ENCODE measurements around the gene OPA3. TPM values are rescaled to one million over a fixed set of nuclear protein-coding genes. Genes with fewer than 3 reads are reported as not detected.
"Not testable (repeated sequence)": the region's sequence is repeated elsewhere in the genome, so short reads cannot be mapped to it uniquely, and the experiment has no call there.

OPA3 gene
- total RNA-seq, 2 experiments from 2014 or later, result 10.8 to 11.0 TPM

DNA sequence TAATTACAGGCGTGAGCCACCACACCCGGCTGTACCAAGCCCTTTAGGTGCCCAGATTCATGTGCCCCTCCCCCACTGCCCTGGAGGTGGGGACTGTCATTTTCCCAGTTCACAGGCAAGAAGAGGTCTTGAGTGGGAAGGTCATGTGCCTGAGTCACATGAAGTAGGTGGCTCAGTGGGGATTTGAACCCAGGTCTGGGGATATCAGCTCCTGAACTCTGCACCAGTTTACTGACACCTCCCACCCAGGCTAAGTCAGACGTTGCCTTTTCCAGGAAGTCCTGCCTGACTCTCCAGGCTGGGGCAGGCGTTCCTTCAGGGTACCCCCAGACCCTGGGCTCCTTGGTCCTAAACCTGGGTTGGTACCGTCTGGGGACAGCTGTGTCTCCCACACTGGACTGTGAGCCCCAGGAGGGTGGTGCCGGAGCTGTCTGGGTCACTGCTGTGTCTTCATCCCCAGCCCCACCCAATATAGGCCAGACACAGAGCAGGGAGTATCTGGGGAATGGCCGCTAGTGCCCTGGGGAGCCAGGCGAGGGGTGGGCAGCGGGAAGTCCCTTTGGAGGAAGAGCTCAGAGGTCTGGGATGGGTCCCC is 68.7 kb downstream of the OPA3 start:
- Mint-ChIP-seq H3K4me1 (ENCODE audit: low read depth) (peaks cover 52% of the 10 kb centered on the region), H3K9me3 (no peaks in the 10 kb centered on the region), H3K27me3 (no peaks in the 10 kb centered on the region), H3K27ac (peak overlapping the region; percentile 87), H3K36me3 (peaks cover 19% of the 10 kb centered on the region), H3K4me3 (peak overlapping the region; percentile 23)
- DNase-seq, result peak; percentile 37
- intact Hi-C loops (cut with micrococcal nuclease), result no loop called here
- CTCF ChIA-PET, result interaction anchor here (0.7 to 1.9 kb wide), 7 partner anchors 30 to 201 kb away, joined by 3 to 8 read pairs (median 4); partner anchors contain the start of genes FOSB, QPCTL and SNRPD2
- POLR2A ChIA-PET, result interaction anchor here (0.6 kb wide), 1 partner anchor 144 kb away, joined by 3 read pairs; no protein-coding TSS in a partner anchor

GRCh38 chr19:45515081-45515624 is 69.4 kb downstream of the OPA3 start:
- no peaks in the 10 kb centered on the region for H3K27me3 Mint-ChIP-seq
- peak overlapping the region; percentile 87 for H3K27ac Mint-ChIP-seq
- DNase-seq, result peak; percentile 54
- intact Hi-C loops (cut with micrococcal nuclease), result no loop called here
- H3K36me3 Mint-ChIP-seq, result peaks cover 17% of the 10 kb centered on the region
- POLR2A ChIA-PET, result interaction anchor here (0.6 to 0.8 kb wide), 2 partner anchors 127 to 145 kb away, joined by 3 read pairs; no protein-coding TSS in a partner anchor
- peaks cover 59% of the 10 kb centered on the region for H3K4me1 Mint-ChIP-seq (ENCODE audit: low read depth)
- CTCF ChIA-PET, result interaction anchor here (0.7 to 1.9 kb wide), 8 partner anchors 18 to 202 kb away, joined by 3 to 8 read pairs (median 4); partner anchors contain the start of genes FOSB, QPCTL, RTN2 and SNRPD2
- peak overlapping the region; percentile 1 for H3K4me3 Mint-ChIP-seq
- no peaks in the 10 kb centered on the region for H3K9me3 Mint-ChIP-seq

- peak overlapping the region; percentile 2 for H3K4me3 Mint-ChIP-seq
- CTCF ChIA-PET, result interaction anchor here (1.0 to 1.9 kb wide), 7 partner anchors 17 to 202 kb away, joined by 3 to 8 read pairs (median 4); partner anchors contain the start of genes QPCTL, RTN2 and SNRPD2
Measured at GRCh38 chr19:45514376-45515051, 70.1 kb downstream of the OPA3 start.

GRCh38 chr19:45512881-45513483 is 71.6 kb downstream of the OPA3 start:
- Mint-ChIP-seq H3K27me3 (no peaks in the 10 kb centered on the region), H3K36me3 (peaks cover 11% of the 10 kb centered on the region), H3K4me3 (no peak overlapping the region), H3K9me3 (no peaks in the 10 kb centered on the region), H3K27ac (peak overlapping the region; percentile 87), H3K4me1 (ENCODE audit: low read depth) (peaks cover 68% of the 10 kb centered on the region)
- POLR2A ChIA-PET, result no interaction called here
- intact Hi-C loops (cut with micrococcal nuclease), result no loop called here
- DNase-seq, result no peak
- CTCF ChIA-PET, result interaction anchor here (1.2 kb wide), 1 partner anchor 34 kb away, joined by 3 read pairs; no protein-coding TSS in a partner anchor

More at GRCh38 chr19:45514376-45515051, 70.1 kb downstream of the OPA3 start:
- intact Hi-C loops (cut with micrococcal nuclease), result no loop called here
- DNase-seq, result peak; percentile 35
- Mint-ChIP-seq H3K4me1 (ENCODE audit: low read depth) (peaks cover 65% of the 10 kb centered on the region), H3K9me3 (no peaks in the 10 kb centered on the region), H3K36me3 (peaks cover 13% of the 10 kb centered on the region), H3K27me3 (no peaks in the 10 kb centered on the region), H3K27ac (peak overlapping the region; percentile 87)
- POLR2A ChIA-PET, result interaction anchor here (0.8 kb wide), 1 partner anchor 128 kb away, joined by 3 read pairs; no protein-coding TSS in a partner anchor

DNA sequence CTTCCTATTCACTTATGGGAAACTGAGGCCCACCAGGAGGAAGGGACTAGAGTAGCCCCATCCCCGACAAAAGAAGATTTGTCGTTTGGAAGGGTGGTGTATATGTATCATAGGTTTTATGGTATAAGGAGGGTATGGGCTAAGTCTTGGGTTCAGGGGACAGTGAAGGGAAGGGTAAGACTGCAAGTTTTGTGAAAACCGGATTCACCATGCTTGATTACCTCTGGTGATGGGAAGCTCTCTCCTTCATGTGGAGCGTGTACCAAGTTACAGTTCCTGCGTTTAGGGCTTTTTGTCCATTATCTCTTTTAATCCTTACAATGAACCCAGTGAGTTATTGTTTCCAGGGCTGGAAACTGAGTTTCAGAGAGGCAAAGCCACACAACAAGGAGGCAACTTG is 73.5 kb downstream of the OPA3 start:
- H3K4me1 Mint-ChIP-seq (ENCODE audit: low read depth), result peaks cover 65% of the 10 kb centered on the region
- no peaks in the 10 kb centered on the region for H3K27me3 Mint-ChIP-seq
- POLR2A ChIA-PET, result interaction anchor here (0.8 kb wide), 1 partner anchor 9 kb away, joined by 5 read pairs; no protein-coding TSS in a partner anchor
- H3K36me3 Mint-ChIP-seq, result peaks cover 4% of the 10 kb centered on the region
- H3K27ac Mint-ChIP-seq, result peak overlapping the region; percentile 60
- no peaks in the 10 kb centered on the region for H3K9me3 Mint-ChIP-seq
- intact Hi-C loops (cut with micrococcal nuclease), result no loop called here
- H3K4me3 Mint-ChIP-seq, result peak overlapping the region; percentile 23
- no peak for DNase-seq
- CTCF ChIA-PET, result interaction anchor here (1.2 kb wide), 1 partner anchor 47 kb away, joined by 4 read pairs; no protein-coding TSS in a partner anchor

DNA sequence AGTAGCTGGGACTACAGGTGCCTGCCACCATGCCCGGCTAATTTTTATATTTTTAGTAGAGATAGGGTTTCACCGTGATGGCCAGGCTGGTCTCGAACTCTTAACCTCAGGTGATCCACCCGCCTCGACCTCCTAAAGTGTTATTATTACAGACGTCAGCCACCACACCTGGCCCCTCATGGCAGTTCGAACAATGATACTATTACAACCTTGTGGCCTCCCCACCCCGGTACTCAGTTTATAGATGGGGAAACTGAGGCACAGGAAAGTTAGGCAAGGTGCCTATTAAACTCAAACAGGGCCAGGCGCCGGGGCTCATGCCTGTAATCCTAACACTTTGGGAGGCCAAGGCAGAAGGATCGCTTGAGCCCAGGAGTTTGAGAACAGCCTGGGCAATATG is 74.2 kb downstream of the OPA3 start:
- H3K27me3 Mint-ChIP-seq; DNase-seq; POLR2A ChIA-PET; H3K36me3 Mint-ChIP-seq; intact Hi-C loops (cut with micrococcal nuclease); H3K9me3 Mint-ChIP-seq: not testable (repeated sequence)
- CTCF ChIA-PET, result interaction anchor here (1.2 to 3.2 kb wide), 2 partner anchors 48 to 131 kb away, joined by 4 to 13 read pairs; no protein-coding TSS in a partner anchor
- Mint-ChIP-seq H3K4me1 (ENCODE audit: low read depth) (peaks cover 65% of the 10 kb centered on the region), H3K4me3 (peak overlapping the region; percentile 85), H3K27ac (peak overlapping the region; percentile 93)

- peak overlapping the region; percentile 85 for H3K4me3 Mint-ChIP-seq
- no peak for DNase-seq
- H3K4me1 Mint-ChIP-seq (ENCODE audit: low read depth), result peaks cover 62% of the 10 kb centered on the region
- POLR2A ChIA-PET, result no interaction called here
- H3K27me3 Mint-ChIP-seq, result no peaks in the 10 kb centered on the region
- intact Hi-C loops (cut with micrococcal nuclease), result loop anchor here (5.0 kb wide), 1 partner anchor 183 kb away; the partner anchor contains the start of genes QPCTL and SNRPD2
- H3K9me3 Mint-ChIP-seq, result no peaks in the 10 kb centered on the region
- CTCF ChIA-PET, result interaction anchor here (3.2 kb wide), 1 partner anchor 132 kb away, joined by 13 read pairs; no protein-coding TSS in a partner anchor
- peaks cover 4% of the 10 kb centered on the region for H3K36me3 Mint-ChIP-seq
- H3K27ac Mint-ChIP-seq, result peak overlapping the region; percentile 93
Measured at GRCh38 chr19:45509692-45510015, 74.9 kb downstream of the OPA3 start.

DNA sequence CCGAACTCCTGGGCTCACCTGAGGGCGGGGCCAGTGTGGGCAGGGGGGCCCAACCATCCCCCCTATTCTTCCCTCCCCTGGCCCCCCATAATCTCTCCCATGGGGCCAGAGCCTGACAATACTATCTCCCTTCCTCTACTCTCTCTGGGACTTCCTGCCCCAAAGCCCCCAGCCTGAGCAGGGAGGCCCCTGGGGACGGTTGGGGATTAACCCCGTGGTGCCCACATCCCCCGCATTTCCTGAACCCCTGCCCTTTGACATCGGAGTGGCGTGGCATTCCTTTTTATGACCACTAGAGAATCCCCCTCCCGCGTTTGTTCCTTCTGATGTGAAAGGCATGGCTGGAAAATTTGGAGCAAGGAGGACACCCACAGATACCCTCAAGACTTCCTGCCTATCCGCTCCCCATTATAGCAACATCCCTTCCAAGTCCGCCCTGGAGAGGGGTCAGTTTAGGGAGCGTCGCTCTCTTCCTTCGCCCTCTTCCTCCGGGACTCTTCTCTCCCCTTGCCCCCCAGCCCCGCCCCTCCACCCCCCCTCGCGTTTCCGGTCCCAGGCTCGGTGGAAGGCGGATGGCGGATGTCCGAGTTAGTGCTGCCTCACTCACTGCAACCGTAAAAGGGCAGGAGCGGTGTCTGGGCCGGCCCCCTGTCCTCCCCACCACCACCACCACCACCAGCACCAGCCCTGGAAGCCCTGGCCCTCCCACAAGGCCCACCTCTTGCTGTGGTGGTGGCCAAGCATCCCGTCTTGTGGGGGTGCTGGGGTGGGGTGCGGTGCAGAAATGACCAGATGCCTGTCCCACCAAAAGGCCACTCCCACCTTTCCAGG is 75.5 kb downstream of the OPA3 start:
- intact Hi-C loops (cut with micrococcal nuclease), result loop anchor here (5.0 kb wide), 1 partner anchor 183 kb away; the partner anchor contains the start of genes QPCTL and SNRPD2
- Mint-ChIP-seq H3K9me3 (no peaks in the 10 kb centered on the region), H3K27ac (peak overlapping the region; percentile 93), H3K36me3 (peaks cover 4% of the 10 kb centered on the region), H3K4me1 (ENCODE audit: low read depth) (peaks cover 56% of the 10 kb centered on the region), H3K27me3 (no peaks in the 10 kb centered on the region), H3K4me3 (peak overlapping the region; percentile 85)
- peak; percentile 73 for DNase-seq
- CTCF ChIA-PET, result interaction anchor here (1.2 to 3.2 kb wide), 3 partner anchors 24 to 133 kb away, joined by 3 to 13 read pairs (median 4); no protein-coding TSS in a partner anchor
- POLR2A ChIA-PET, result interaction anchor here (1.7 kb wide), 1 partner anchor 133 kb away, joined by 7 read pairs; no protein-coding TSS in a partner anchor

- Mint-ChIP-seq H3K27me3 (no peaks in the 10 kb centered on the region), H3K9me3 (no peaks in the 10 kb centered on the region), H3K27ac (peak overlapping the region; percentile 93), H3K4me1 (ENCODE audit: low read depth) (peaks cover 52% of the 10 kb centered on the region), H3K4me3 (peak overlapping the region; percentile 85), H3K36me3 (peaks cover 4% of the 10 kb centered on the region)
- intact Hi-C loops (cut with micrococcal nuclease), result loop anchor here (5.0 kb wide), 1 partner anchor 184 kb away; the partner anchor contains the start of genes QPCTL and SNRPD2
- CTCF ChIA-PET, result interaction anchor here (0.8 to 3.2 kb wide), 4 partner anchors 24 to 133 kb away, joined by 3 to 13 read pairs (median 4); no protein-coding TSS in a partner anchor
- POLR2A ChIA-PET, result interaction anchor here (1.0 to 1.7 kb wide), 2 partner anchors 41 to 133 kb away, joined by 3 to 7 read pairs; partner anchors contain the start of gene FOSB
- DNase-seq, result peak; percentile 69
Measured at GRCh38 chr19:45508417-45508860, 76.2 kb downstream of the OPA3 start.

DNA sequence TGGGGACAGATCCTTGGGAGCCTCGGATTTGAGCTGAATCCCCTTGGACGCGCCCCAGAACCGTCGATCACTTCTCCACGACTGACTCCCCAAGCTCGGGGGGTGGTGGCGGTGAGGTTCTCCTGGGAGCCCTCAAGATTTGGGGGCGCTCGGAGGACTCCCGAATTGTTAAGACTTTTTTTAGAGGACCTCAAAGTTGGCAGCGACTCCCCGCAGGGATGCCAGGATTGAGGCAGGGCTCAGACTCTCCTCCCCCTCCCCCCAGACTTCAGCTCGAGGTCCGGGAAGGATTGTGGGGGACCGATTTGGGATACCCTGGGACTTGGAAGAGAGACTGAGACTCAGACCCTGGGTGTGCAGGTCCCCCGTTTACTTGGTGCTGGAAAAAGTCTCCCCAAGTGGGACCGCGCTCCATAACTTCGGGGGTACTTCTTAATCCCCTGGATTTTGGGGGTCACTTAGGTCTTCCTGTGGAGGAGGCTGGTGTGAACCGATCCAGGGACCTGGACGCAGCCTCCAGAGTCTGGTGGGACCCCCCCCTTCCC is 76.7 kb downstream of the OPA3 start:
- DNase-seq, result no peak
- peaks cover 47% of the 10 kb centered on the region for H3K4me1 Mint-ChIP-seq (ENCODE audit: low read depth)
- H3K9me3 Mint-ChIP-seq, result no peaks in the 10 kb centered on the region
- intact Hi-C loops (cut with micrococcal nuclease), result loop anchor here (1.0 to 5.0 kb wide), 4 partner anchors 29 to 378 kb away; partner anchors contain the start of genes IRF2BP1, QPCTL and SNRPD2
- peak overlapping the region; percentile 85 for H3K4me3 Mint-ChIP-seq
- POLR2A ChIA-PET, result interaction anchor here (1.0 to 1.7 kb wide), 2 partner anchors 40 to 134 kb away, joined by 3 to 7 read pairs; partner anchors contain the start of gene FOSB
- H3K36me3 Mint-ChIP-seq, result peaks cover 4% of the 10 kb centered on the region
- no peaks in the 10 kb centered on the region for H3K27me3 Mint-ChIP-seq
- H3K27ac Mint-ChIP-seq, result peak overlapping the region; percentile 79
- CTCF ChIA-PET, result interaction anchor here (0.8 to 3.2 kb wide), 4 partner anchors 23 to 134 kb away, joined by 3 to 13 read pairs (median 4); no protein-coding TSS in a partner anchor

All from activated CD4-positive, alpha-beta memory T cell treated with anti-CD3 and anti-CD28 coated beads for 36 hours (primary cell).